ENCODE measurements around the gene SUPT3H. TPM values are rescaled to one million over a fixed set of nuclear protein-coding genes. Genes with fewer than 3 reads are reported as not detected.

The SUPT3H gene
- total RNA-seq, 1 experiment from 2014 or later, result 3.6 TPM

DNA sequence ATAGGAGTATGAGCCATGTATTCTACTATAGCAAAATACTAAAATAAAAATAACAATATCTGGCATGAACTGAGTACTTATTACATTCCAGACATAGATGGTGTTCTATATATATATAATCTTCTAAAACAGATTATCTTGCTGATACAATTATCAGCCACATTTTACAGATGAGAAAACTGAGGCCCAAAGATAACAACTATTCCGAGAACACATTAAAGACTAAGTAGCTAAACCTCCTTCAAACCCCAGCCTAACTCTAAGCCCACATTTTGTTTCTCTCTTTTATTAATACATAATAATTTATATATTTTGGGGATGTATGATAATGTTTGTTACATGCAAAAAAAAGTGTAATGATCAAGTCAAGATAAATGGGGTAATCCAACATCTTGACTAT, 148.3 kb downstream of the SUPT3H start:
- intact Hi-C loops (cut with micrococcal nuclease), result no loop called here
- no TSS peak for BruUV-seq (replicated peaks)
- DNase-seq, result no peak
- ATAC-seq, result no peak
- no peak overlapping the region for H3K9ac ChIP-seq (ENCODE audit: low read length)
- H3K27me3 ChIP-seq (ENCODE audit: low read length), result no peaks in the 10 kb centered on the region
- TF ChIP-seq EZH2 (IDR thresholded peaks at IDR 0.05; ENCODE audit: low read length, unreplicated experiment) (no peak), EZH2phosphoT487 (IDR thresholded peaks at IDR 0.05; ENCODE audit: borderline replicate concordance, low read length) (no peak)
- TF ChIP-seq, protein P1, sequence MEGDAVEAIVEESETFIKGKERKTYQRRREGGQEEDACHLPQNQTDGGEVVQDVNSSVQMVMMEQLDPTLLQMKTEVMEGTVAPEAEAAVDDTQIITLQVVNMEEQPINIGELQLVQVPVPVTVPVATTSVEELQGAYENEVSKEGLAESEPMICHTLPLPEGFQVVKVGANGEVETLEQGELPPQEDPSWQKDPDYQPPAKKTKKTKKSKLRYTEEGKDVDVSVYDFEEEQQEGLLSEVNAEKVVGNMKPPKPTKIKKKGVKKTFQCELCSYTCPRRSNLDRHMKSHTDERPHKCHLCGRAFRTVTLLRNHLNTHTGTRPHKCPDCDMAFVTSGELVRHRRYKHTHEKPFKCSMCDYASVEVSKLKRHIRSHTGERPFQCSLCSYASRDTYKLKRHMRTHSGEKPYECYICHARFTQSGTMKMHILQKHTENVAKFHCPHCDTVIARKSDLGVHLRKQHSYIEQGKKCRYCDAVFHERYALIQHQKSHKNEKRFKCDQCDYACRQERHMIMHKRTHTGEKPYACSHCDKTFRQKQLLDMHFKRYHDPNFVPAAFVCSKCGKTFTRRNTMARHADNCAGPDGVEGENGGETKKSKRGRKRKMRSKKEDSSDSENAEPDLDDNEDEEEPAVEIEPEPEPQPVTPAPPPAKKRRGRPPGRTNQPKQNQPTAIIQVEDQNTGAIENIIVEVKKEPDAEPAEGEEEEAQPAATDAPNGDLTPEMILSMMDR (conservative IDR thresholded peaks at IDR 0.05; ENCODE audit: low read depth, low read length), result no peak
- H2AFZ ChIP-seq (ENCODE audit: low read length), result no peak overlapping the region
- H3K36me3 ChIP-seq (ENCODE audit: low read depth, low read length), result peaks cover 10% of the 10 kb centered on the region; the same call in 1 of the 2 replicates
- no peaks in the 10 kb centered on the region for H4K20me1 ChIP-seq (ENCODE audit: low read length)
- H3F3A ChIP-seq (ENCODE audit: low read length, unreplicated experiment), result no peaks in the 10 kb centered on the region
- H3K9me3 ChIP-seq (ENCODE audit: low read length), result peaks cover 5% of the 10 kb centered on the region; the same call in 1 of the 2 replicates
- H3K4me3 ChIP-seq (ENCODE audit: low read length), result no peak overlapping the region
- no peaks in the 10 kb centered on the region for H3K4me1 ChIP-seq (ENCODE audit: insufficient read depth, low read length)
- no peaks in the 10 kb centered on the region for H3K79me2 ChIP-seq (ENCODE audit: low read length)
- no peak overlapping the region for H3K27ac ChIP-seq (ENCODE audit: low read length)
- POLR2A ChIA-PET (ENCODE audit: unreplicated experiment), result no interaction called here
- CTCF ChIA-PET, result no interaction called here
- H3K9me2 ChIP-seq (replicated peaks; ENCODE audit: low read length), result no peaks in the 10 kb centered on the region
- no peak overlapping the region for H3K4me2 ChIP-seq (ENCODE audit: low read length)

GRCh38 chr6:45226081-45226480, 151.7 kb downstream of the SUPT3H start:
- intact Hi-C loops (cut with micrococcal nuclease), result no loop called here
- H3F3A ChIP-seq (ENCODE audit: low read length, unreplicated experiment), result no peaks in the 10 kb centered on the region
- ATAC-seq (no peak), DNase-seq (no peak)
- H3K9me2 ChIP-seq (replicated peaks; ENCODE audit: low read length), result no peaks in the 10 kb centered on the region
- no peaks in the 10 kb centered on the region for H3K27me3 ChIP-seq (ENCODE audit: low read length)
- no TSS peak for BruUV-seq (replicated peaks)
- POLR2A ChIA-PET (ENCODE audit: unreplicated experiment), result no interaction called here
- H3K27ac ChIP-seq (ENCODE audit: low read length), result no peak overlapping the region
- TF ChIP-seq, protein P1 (conservative IDR thresholded peaks at IDR 0.05; ENCODE audit: low read depth, low read length), result peak; percentile 54
- TF ChIP-seq EZH2 (IDR thresholded peaks at IDR 0.05; ENCODE audit: low read length, unreplicated experiment), result no peak
- no peaks in the 10 kb centered on the region for H3K79me2 ChIP-seq (ENCODE audit: low read length)
- CTCF ChIA-PET, result no interaction called here
- H3K36me3 ChIP-seq (ENCODE audit: low read depth, low read length), result no peaks in the 10 kb centered on the region
- no peaks in the 10 kb centered on the region for H3K4me1 ChIP-seq (ENCODE audit: insufficient read depth, low read length)
- H2AFZ ChIP-seq (ENCODE audit: low read length), result no peak overlapping the region
- H3K4me2 ChIP-seq (ENCODE audit: low read length), result no peak overlapping the region
- H4K20me1 ChIP-seq (ENCODE audit: low read length), result no peaks in the 10 kb centered on the region
- H3K4me3 ChIP-seq (ENCODE audit: low read length), result no peak overlapping the region
- no peak overlapping the region for H3K9ac ChIP-seq (ENCODE audit: low read length)
- 0 out of 2 replicates have a peak, but pooled peaks cover under 1% of the 10 kb centered on the region for H3K9me3 ChIP-seq (ENCODE audit: low read length)

DNA sequence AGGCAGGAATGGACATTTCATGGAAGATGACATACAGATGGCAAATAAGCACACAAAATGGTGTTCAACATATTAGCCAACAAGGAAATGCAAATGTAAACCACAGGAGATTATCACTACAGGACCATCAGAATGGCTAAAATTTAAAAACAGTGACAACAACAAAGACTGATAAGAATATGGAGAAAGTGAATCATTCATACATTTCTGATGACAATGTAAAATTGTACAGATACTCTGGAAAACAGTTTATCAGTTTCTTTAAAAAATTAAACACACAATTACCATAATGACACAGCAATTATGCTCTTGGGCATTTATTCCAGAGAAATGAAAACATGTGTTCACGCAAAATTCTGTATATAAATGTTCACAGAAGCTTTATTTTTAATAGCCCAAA, 155.4 kb downstream of the SUPT3H start:
- ChIA-PET POLR2A (ENCODE audit: unreplicated experiment) (no interaction called here), CTCF (no interaction called here)
- no peak for DNase-seq
- H2AFZ ChIP-seq (ENCODE audit: low read length), result no peak overlapping the region
- no peaks in the 10 kb centered on the region for H3K36me3 ChIP-seq (ENCODE audit: low read depth, low read length)
- no peaks in the 10 kb centered on the region for H3F3A ChIP-seq (ENCODE audit: low read length, unreplicated experiment)
- no peak overlapping the region for H3K9ac ChIP-seq (ENCODE audit: low read length)
- BruUV-seq (replicated peaks), result no TSS peak
- H3K4me2 ChIP-seq (ENCODE audit: low read length), result no peak overlapping the region
- no peak for ATAC-seq
- H3K27ac ChIP-seq (ENCODE audit: low read length), result no peak overlapping the region
- no peaks in the 10 kb centered on the region for H3K9me3 ChIP-seq (ENCODE audit: low read length)
- no peaks in the 10 kb centered on the region for H3K27me3 ChIP-seq (ENCODE audit: low read length)
- TF ChIP-seq EZH2 (IDR thresholded peaks at IDR 0.05; ENCODE audit: low read length, unreplicated experiment) (no peak), EZH2phosphoT487 (IDR thresholded peaks at IDR 0.05; ENCODE audit: borderline replicate concordance, low read length) (no peak)
- TF ChIP-seq, protein P1 (conservative IDR thresholded peaks at IDR 0.05; ENCODE audit: low read depth, low read length), result no peak
- H3K79me2 ChIP-seq (ENCODE audit: low read length), result no peaks in the 10 kb centered on the region
- H3K4me1 ChIP-seq (ENCODE audit: insufficient read depth, low read length), result no peaks in the 10 kb centered on the region
- intact Hi-C loops (cut with micrococcal nuclease), result no loop called here
- no peak overlapping the region for H3K4me3 ChIP-seq (ENCODE audit: low read length)
- H4K20me1 ChIP-seq (ENCODE audit: low read length), result no peaks in the 10 kb centered on the region
- H3K9me2 ChIP-seq (replicated peaks; ENCODE audit: low read length), result no peaks in the 10 kb centered on the region

All from PC-3 (cell line).